RCC 7860 (cell line): ENCODE data around the gene HBA2.
"Not testable (repeated sequence)": the region's sequence is repeated elsewhere in the genome, so short reads cannot be mapped to it uniquely, and the experiment has no call there.

ENCODE experiments used
- DNase-seq: peaks from one replicate; pipeline ENCODE4 v3.0.0-alpha.2; 2015; ENCODE audit warnings: low spot score
- FAIRE-seq: peaks from 2 replicates; lab custom pipeline; 2012; peaks lifted over from hg19 to GRCh38; lab: Jason Lieb, UNC

The HBA2 gene

GRCh38 chr16:154217-155030 is 18.3 kb upstream of the HBA2 start:
- DNase-seq (no peak), FAIRE-seq (no peak)

GRCh38 chr16:155031-155398 is 17.7 kb upstream of the HBA2 start:
- DNase-seq: no peak
- no peak for FAIRE-seq

- FAIRE-seq: no peak
- no peak for DNase-seq
Measured at GRCh38 chr16:159136-159849, 13.4 kb upstream of the HBA2 start.

GRCh38 chr16:160242-160641 is 12.4 kb upstream of the HBA2 start:
- DNase-seq, FAIRE-seq: not testable (repeated sequence)

GRCh38 chr16:160691-161190 is 11.9 kb upstream of the HBA2 start:
- DNase-seq: no peak
- FAIRE-seq: no peak

GRCh38 chr16:162271-162991 is 10.2 kb upstream of the HBA2 start:
- DNase-seq (no peak), FAIRE-seq (no peak)

GRCh38 chr16:163139-163538 is 9.5 kb upstream of the HBA2 start:
- FAIRE-seq, DNase-seq: not testable (repeated sequence)

GRCh38 chr16:163696-164095 is 9.0 kb upstream of the HBA2 start:
- not testable (repeated sequence) for FAIRE-seq, DNase-seq

GRCh38 chr16:164134-164823 is 8.4 kb upstream of the HBA2 start:
- not testable (repeated sequence) for FAIRE-seq, DNase-seq

GRCh38 chr16:164827-165538 is 7.7 kb upstream of the HBA2 start:
- DNase-seq: no peak
- no peak for FAIRE-seq

- FAIRE-seq (no peak), DNase-seq (no peak)
Measured at GRCh38 chr16:165539-166374, 6.9 kb upstream of the HBA2 start, which contains the start of gene HBM. Gene HBM, plus strand, starts transcription at chr16:165978. Its CDS starts 20 bp downstream, at chr16:165998.

- FAIRE-seq (no peak), DNase-seq (no peak)
Measured at GRCh38 chr16:166375-167121, 6.1 kb upstream of the HBA2 start.

- DNase-seq: no peak
- no peak for FAIRE-seq
Measured at GRCh38 chr16:167122-167690, 5.5 kb upstream of the HBA2 start.

- FAIRE-seq: no peak
Measured at GRCh38 chr16:168424-168823, 4.3 kb upstream of the HBA2 start.

GRCh38 chr16:169014-169413 is 3.7 kb upstream of the HBA2 start:
- FAIRE-seq: no peak
- no peak for DNase-seq

More at GRCh38 chr16:168424-168823, 4.3 kb upstream of the HBA2 start:
- DNase-seq: no peak

- FAIRE-seq: not testable (repeated sequence)
- peak; percentile 7 for DNase-seq
Measured at GRCh38 chr16:170088-170507, 2.6 kb upstream of the HBA2 start.

GRCh38 chr16:170788-171187 is 1.9 kb upstream of the HBA2 start:
- FAIRE-seq (no peak), DNase-seq (no peak)
